ENCODE data around the gene PRKD2.

Gene PRKD2

DNA sequence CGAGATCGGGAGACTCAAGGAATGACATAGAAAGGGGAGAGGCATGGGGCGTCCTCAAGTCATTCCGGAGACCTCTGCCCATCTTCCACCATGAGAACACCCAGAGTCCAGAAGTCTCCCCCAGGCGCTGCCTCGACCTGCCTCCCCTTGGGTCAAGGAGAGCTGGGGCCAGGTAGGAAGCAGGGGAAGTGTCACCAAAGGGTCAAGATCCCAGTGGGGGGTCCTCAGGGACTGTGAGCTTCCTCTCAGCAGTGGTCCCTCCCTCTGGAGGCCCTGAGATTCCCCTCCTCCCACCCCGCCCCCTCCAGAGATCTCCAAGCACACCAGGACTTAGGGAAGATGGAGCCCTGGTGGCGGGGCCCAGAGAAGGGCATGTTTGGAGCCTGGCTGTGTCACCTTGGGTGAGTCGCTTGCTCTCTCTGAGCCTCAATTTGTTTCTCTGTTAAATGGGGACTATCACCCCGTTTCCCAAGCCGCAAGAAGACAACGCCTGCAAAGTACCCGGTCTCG lies 56.9 kb downstream of the PRKD2 start:
- DNase-seq = no peak

DNA sequence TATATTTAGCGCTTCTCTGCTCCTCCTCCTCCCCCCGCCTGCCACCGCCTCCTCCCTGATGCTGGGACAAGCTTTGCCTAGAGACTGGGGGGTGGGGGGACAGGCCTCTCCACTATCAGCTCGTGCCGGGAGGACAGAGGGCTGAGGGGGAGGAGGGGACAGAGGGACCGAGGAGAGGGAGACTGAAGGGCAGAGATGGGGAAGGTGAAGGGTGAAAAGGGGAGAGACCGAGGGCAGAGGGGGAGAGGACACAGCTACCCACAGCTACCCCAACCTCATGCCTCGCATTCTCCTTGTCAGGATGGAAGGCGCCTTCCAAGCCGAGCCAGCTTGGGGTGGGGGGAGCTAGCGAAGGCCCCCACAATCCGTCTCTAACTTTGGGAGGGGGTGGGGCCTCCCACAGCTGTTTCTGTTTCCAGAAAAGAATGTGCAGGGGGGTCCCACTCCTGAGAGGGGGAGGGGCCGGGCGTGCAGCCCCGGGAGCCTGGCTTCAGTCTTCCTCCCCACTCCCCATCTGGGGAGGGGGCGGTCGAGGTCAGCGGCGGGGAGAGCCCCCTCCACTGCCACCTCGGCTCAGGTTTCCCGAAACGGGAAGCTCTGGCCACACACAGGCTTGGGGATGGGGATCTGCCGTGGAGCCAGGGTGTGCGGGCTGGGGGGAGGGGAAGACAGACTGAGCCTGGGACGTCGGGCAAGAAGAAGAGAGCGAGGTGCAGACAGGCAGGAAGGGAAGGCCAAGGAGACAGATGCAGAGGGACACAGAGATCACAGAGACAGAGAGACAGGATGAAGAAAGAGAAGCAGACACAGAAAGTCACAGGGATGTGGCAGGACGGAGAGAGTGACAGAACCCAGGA lies 57.5 kb downstream of the PRKD2 start:
- DNase-seq = no peak

DNA sequence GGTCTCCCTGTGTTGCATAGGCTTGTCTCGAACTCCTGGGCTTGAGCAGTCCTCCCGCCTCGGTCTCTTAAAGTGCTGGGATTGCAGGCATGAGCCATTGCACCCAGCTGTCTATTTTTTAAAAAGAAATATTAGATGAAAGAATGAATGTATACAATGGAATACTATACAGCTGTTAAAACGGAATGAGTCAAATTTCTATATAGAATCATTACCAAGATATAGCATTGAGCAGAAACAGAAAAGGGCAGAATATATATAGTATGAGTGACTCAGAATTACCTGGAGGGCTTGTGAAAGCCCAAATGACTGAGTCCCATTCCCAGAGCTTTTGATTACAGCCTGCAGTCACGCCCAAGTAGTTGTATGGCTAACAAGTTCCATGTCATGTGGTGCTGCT lies 60.4 kb downstream of the PRKD2 start:
- no peak for DNase-seq

DNA sequence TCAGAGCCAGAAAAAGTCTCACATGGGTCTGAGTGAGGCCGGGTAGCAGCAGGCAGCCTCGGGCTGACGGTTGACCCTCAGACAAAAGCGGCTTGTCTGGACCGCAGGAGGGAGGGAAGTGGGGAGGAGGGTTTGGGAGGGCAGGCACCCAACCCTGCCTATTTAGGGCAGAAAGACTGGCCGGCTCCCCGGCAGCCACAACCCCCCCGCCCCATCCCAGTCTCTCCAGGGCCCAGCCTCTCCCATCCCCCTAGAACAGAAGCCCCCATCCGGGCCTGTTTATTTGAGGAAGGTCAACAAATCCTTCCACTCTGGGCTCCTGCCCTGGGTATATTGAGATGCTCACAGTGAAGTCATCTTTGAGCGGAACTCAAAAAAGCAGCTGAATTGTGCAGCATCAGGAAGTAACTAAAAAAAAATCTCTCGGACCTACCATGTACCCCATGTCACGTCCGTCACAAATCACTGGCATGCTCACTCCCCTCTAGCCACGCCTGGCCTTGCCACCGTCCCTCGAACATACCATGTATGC lies 62.2 kb downstream of the PRKD2 start:
- DNase-seq = no peak

DNA sequence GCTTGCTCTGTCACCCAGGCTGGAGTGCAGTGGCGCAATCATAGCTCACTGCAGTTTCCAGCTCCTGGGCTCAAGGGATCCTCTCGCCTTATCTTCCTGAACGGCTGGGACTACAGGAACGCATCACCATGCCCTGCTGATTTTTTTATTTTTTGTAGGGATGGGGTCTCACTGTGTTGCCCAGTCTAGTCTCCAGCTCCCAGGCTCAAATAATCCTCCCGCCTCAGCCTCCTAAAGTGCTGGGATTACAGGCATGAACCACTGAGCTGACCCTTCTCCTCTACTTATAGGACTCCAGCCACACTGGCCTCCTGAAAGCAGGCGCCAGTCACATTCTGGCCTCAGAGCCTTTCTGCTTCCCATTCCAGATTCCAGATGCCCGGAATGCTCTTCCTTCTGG lies 66.5 kb downstream of the PRKD2 start:
- DNase-seq = no peak

DNA sequence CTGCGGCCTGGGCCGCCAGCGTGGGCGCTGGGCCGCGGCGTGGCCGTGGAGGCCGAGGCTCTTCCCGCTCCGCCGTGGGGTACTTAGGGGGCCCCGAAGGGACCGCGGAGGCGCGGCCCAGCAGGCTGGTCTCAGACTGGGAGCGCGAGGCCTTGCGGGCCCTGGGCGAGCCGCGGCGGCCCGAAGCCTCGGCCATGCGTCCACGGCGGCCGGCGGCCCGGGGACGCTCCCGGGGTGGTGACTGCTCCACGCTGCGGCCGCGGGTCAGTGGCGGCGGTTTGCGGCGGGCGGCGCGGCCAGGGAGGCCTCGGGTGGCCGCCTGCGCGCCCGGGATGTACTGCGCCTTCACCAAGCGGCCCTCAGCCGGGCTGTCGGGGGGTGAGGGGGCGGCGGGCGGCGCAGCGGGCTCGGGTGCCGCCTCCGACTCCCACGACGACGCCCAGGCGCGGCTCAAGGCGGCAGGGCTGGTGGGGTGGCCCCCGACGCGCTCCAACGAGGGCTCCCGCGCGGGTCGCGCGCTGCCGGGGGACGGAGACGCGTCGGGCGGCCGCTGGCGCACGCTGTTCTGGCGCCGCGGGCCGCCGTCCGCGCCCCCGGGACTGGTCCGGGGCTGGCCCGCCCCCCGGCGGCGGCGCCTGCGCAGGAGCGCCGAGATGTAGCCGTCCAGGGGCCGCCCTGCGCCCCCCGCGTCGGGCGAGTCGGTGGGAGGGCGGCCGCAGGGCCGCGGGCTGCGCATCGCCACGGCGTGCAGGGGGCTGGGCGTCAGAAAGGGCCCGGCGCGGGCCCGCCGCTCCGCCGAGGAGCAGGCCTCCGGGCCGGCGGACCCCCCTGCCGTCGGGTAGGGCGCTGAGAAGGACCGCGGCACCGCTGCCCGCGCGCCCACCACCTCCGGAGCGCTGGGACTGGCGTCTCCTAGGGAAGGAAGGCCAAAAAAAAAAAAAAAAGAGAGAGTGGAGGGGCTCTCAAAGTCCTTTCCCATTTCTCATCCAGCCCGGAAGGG lies 67.7 kb downstream of the PRKD2 start:
- no peak for DNase-seq

DNA sequence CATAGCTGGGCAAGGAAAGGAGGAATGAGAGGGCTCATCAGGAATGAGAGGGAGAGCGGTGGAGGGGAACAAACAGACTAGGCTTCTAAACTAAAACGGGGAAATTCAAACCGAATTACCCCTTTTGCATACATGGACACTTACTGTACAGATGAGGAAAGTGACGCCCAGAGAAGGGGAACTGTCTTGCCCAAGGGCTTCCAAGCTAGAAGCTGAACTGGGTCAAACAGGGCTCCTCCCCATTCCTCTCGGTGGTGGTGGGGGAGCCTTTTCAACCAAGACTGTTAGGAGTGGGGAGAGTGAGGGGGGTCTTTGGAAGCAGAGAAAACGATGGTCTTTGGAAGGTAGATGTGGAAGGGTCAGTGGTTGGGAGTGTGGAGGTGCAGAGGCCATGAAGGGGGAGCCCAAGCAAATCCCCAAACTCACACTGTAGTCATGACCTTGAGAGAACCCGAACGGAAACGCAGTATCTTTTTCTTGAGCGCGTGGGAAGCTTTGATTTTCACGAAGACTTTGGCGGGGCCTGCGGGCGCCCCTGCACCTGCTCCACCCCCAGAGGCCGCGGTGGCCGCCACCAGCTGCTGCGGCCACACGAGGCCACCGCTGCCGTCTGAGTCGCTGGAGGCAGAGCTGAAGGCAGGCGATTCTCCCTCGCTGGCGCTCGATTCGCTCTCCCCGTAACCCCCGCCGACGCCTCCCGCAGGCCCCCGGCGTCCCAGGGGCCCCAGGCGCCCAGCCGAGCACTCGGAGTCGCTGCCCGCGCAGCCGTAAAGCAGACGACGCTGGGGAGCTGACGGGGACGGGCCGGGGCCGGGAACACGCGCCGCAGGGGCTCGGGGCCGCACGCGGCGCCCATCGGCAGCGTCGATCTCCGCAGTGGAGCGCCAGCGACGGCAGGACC lies 68.6 kb downstream of the PRKD2 start:
- no peak for DNase-seq

DNA sequence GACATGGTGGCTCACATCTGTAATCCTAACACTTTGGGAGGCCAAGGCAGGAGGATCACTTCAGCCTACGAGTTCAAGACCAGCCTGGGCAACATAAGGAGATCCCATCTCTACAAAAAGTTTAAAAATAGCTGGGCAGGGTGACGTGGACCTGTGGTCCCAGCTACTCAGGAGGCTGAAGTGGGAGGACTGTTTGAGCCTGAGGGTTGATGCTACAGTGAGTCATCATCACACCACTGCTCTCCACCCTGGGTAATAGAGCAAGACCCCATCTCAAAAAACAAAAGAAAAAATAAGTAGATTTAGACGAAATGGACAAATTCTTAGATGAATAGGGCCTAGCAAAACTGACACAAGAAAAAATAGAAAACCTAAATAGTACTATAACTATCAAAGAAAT lies 70.5 kb downstream of the PRKD2 start:
- DNase-seq = no peak

DNA sequence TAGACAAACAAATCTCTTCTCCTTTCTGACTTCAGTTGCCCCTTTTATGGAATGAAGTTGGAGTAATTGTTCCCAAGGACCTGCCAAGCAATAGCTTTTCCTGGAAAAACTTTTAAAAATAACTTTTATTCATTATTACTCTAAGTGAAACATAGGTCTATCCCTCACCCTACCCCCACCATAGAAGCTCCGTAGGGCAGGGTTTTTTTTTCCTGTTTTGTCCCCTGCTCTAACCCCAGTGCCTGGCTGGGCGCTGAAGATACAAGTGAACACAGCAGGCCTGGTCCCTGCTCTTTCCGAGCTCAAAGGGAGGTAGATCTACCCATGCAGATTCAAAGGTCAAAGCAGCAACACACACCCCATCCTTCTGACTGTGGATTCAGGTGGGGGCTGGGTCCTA lies 72.2 kb downstream of the PRKD2 start:
- DNase-seq = no peak

DNA sequence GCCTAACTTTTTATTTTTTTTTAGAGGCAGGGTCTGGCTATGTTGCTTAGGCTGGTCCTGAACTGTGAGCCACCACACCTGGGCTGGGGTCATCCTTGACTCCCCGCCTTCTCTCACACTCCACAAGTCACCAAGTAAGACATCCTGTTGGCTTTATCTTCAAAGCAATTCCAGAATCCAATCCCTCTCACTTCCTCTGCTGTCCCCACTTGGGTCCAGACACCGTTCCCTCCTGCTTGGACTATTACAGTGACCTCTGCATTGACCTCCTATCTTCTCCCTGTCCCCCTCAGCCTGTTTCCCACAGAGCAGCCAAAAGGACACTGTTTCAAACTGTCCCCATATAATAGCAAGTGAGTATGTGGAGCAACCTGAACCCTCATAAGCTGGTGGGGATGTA lies 76.3 kb downstream of the PRKD2 start:
- no peak for DNase-seq

DNA sequence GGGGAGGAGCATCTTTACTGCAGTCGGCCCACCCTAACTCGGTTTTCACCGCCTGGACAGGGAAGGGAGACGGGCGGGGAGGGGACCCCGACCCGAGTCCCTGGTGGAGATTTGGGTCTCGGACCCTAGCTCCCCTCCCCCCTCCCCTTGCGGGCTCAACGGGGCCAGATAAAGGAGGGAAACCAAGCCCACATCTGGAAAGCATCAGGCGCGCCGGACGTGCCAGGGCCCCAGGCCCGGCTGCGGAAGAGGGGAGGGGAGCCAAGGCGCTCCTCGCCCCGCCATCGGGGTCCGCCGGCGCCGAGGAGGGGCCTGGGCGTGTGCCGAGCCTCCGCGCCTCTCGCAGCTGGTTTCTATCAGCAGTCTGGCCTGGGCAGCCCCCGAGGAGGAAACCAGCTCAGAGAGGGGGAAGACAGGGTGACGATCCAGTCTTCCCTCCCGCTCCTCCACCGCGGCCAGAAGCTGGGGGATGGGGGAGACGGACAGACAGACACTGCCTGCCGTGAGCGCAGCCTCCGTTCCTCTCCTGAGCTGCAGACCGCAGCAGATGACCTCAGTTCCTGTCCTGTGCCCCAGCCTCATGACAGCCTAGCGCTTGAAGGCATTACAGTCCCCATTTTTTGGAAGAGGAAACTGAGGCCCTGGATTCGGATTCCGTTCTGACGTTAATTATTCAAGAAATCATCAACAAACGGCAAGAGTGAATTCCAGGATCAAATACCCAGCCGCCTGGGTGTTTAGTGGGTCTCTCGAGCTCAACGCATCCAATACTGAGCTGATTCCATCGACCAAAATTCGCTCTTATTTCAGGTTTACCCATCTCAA lies 77.3 kb downstream of the PRKD2 start:
- DNase-seq = no peak

DNA sequence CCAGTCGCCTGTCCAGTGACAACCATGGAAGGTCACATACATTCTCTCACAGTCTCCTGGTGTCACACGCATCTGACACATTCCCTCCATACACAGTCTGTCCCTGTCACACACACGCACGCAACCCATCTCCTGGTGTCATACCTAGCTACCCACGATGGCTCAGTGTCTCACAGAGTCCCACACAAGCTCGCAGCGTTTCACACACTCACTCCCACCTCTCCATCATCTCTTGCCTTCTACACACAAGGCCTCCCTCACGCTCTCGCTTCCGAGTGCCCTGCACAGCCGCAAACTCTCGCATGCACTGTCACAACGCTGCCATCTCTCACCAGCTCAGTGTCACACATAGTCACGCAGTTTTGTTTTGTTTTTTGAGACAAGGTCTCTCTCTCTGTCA lies 79.7 kb downstream of the PRKD2 start:
- no peak for DNase-seq

DNA sequence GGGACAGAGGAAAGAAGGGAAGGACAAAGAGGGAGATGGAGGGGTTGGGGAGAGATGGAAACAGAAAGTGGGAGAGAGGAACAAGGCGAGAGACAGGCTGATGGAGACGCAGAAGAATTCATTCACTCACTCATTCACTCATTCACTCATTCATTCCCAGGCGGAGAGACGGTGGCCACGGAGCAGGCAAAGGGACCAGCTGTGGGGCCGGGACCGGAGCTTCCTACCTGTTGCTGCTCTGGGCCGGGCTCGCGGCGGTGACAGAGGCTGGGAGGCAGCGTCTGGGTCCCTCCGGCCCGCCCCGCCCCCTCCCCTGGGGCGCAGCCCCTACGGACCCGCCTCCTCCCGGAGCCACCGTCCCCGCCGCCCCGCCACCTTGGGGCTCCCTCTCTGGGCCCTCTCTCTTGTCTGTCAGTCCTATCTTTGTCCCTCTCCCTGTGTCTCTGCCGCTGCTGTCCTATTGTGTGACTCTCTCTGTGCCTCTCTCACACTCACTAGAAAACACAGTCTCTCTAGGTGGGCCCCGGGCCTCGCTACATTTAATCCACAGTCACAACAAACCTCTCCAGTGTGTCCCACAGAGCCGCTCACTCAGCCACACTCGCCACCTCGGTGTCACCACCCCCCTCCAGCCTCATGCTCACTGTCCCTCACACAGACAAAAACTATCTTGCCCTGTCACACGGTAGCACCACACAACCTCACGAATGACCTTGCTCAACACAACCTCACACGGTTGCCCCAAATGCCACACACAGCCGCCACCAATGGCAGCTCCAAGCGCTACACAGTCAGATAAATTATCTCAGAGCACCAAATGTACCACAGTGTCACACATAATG lies 80.8 kb downstream of the PRKD2 start, which contains the start of gene GNG8:
Gene GNG8, minus strand, starts transcription at position 283 of the 842 bp plus-strand sequence. CDS start 1,520 bp downstream, outside the sequence.
- DNase-seq = no peak

DNA sequence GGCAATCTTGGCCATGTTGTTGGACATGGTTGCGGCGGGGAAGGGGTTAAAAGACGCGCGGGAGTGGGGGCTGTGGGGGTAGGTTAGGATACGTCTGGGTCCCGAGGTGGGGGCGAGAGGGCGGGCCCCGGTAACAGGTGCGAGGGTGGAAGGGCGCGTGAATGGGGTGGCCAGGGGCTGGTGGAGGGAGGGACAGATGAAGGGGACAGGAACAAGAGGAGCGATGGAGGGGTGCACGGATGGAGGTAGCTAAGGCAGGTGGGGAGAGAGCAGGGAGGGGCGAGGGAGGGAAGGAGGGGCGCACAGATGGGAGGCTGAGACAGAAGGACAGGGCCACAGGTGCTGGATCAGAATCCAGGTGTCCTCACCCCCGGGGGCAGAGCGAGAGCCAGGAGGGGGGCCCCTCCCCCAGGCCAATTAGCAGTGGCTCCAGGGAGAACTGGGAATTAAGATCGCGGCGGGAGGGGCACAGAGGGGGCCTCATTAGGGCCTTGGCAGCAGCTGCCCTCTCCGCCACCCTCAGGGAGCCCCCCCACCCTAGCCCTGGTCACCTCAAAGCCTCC lies 82.2 kb downstream of the PRKD2 start:
- DNase-seq = no peak

DNA sequence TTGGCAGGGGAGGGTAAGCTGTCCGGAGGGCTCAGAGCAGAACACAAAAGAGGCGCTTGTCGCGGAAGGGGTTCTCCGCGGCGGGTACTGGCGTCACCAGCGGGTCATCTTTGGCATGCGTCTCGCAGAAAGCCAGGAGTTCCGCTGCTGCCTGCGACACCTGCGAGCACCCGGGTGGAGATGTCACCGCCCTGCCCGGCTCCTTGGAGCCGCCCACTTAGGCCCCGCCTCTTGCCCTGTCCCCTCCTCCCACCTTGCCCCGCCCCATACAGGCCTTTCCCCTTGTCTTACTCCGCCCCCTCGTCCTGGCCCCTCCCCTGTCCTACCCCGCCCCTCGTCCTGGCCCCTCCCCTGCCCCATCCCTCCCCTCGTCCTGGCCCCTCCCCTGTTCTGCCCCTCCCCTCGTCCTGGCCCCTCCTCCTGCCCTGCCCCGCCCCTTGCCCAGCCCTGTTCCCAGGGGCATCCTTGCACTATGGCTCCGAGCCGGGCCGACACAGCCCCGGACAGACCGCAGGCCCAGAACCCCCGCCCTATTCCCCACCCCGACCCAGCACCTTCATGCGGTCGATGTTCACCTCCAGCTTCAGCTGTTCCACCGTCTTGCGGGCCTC lies 82.8 kb downstream of the PRKD2 start:
- DNase-seq = no peak

DNA sequence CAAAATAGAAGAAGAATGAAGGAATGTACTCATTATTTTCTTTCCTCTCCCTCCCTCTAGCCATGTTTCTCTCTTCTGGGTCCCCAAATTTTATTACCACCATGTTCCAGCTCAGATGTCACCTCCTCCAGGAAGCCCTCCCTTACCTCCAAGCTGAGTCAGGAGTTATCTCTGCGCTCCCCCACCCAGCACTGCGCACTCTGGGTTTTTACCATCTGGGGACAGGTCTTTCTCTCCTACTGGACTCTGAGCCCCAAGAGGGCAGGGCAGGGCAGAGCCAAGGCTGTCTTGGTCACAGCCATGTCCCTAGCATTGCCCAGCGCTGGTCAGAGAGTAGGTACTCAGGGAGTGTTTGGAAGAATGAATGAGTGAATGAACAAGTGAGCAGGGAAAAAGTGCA lies 83.8 kb downstream of the PRKD2 start:
- no peak for DNase-seq

DNA sequence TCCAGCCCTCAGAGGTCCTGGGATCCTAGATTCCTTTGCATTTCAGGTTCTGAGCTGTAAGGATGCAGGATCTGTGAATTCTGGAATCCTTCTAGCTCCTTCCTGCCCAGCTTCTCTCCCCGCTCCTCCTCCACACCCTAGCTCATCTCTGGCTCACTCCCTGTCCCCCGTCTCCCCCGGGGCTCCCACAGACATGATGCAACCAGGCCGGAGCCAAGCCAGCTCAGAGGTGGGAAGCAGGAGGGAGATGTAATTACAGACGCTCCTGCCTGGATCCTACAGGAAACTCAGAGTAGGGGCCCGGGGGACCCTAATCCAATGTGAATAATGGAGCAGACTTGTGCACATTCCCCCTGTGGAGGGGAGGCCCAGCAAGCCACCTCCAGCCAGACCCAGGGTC lies 85.4 kb downstream of the PRKD2 start:
- DNase-seq = no peak

DNA sequence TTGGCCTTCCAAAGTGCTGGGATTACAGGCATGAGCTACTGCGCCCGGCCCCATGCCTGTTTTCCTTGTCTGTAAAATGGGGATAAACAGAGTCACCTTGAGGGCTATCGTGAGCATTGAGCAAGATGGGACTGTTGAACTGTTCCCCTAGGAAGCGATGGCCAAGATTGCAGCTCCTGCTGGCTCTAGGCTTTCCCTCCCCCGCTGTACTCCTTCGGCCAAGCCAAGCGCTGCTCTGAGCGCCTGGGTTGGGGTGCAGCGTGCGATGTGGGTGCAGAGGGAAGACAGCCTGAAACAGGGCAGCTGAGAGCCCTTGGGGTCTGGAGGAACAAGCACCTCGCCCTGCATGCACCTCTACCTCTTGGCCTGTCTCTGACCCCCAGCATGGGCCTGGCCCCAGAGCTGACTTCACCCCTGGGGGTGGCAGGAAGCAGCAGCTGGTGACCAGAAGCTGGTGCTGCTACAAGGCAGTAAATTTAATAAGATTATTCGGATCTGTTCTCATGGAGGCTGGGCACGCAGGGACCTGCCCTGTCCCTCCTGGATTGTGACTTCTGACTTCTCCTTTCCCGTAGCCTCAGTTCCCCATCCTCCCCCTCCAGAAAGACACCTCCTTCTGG lies 86.2 kb downstream of the PRKD2 start:
- DNase-seq = no peak

DNA sequence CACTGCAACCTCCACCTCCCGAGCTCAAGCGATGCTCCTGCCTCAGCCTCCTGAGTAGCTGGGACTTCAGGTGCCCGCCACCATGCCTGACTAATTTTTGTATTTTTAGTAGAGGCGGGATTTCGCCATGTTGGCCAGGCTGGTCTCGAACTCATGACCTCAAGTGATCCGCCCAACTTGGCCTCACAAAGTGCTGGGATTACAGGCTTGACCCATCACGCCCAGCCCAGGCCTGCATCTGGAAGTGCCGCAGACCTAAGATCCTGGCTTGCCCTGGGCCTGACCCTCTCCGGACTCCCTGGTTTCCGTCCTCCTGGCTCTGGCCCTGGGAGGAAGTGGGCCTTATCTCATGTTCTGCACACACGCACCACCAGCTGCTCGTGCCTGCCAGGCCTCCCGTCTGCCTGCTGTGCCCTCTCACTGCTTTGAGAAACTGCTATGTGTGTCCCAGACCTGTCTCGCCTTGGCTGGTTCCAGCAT lies 87.3 kb downstream of the PRKD2 start:
- no peak for DNase-seq

All from NCI-H1694 (cell line).